ENCODE data around the gene ABCC12.
A peak's percentile ranks its signal among the peaks of the same experiment; 100 is the strongest.
"Not testable (repeated sequence)": the region's sequence is repeated elsewhere in the genome, so short reads cannot be mapped to it uniquely, and the experiment has no call there.

The ABCC12 gene

DNA sequence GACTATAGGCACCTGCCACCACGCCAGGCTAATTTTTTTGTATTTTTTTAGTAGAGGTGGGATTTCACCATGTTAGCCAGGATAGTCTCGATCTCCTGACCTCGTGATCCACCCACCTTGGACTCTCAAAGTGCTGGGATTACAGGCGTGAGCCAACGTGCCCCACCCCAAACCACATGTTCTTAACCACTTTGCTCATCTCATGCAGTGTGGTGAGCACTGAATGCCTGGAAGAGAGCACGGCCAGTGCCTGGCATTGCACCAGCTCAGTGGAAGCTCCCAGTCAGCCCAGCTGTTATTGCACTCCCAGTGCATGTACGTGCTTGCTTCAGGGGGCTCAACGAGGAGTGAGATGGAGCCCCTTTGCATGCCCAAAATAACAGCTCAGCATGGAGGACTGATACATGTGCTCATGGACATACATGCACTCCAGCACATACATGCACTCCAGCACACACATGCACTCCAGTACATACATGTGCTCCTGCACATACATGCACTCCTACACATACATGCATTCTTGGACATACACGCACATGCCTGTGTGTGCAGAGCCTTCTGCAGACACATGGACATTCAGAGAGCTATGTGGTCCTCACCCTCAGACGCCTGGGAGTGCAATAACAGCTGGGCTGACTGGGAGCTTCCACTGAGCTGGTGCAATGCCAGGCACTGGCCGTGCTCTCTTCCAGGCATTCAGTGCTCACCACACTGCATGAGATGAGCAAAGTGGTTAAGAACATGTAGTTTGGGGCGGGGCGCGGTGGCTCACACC is 26.1 kb upstream of the ABCC12 start:
- not testable (repeated sequence) for H3K27ac ChIP-seq (ENCODE audit: low read length, poor library complexity, severe bottlenecking); H3K4me1 ChIP-seq (ENCODE audit: control insufficient read depth, insufficient read depth, low read depth, low read length); H3K36me3 ChIP-seq (ENCODE audit: control insufficient read depth in 1 of 2, insufficient read depth in 2 of 2, low read depth in 1 of 2, low read length in 2 of 2); H3K9me3 ChIP-seq (ENCODE audit: control insufficient read depth, low read length); H3K79me1 ChIP-seq (replicated peaks; ENCODE audit: low read length, poor library complexity, severe bottlenecking); DNase-seq; H3K23ac ChIP-seq (ENCODE audit: low read length in 2 of 2); H3K9ac ChIP-seq (ENCODE audit: low read length); H2BK15ac ChIP-seq (ENCODE audit: low read depth, poor library complexity, severe bottlenecking); H2BK12ac ChIP-seq (ENCODE audit: low read length in 2 of 2); H2BK120ac ChIP-seq (ENCODE audit: low read depth, low read length); H3K14ac ChIP-seq (ENCODE audit: low read length in 2 of 2); H2BK5ac ChIP-seq (ENCODE audit: low read depth, low read length, poor library complexity, severe bottlenecking); H2AFZ ChIP-seq (ENCODE audit: low read depth, low read length); H3K18ac ChIP-seq (ENCODE audit: low read depth in 1 of 2, low read length in 2 of 2); H3K4me2 ChIP-seq (ENCODE audit: low read length, poor library complexity, severe bottlenecking); H3K4ac ChIP-seq (ENCODE audit: low read depth in 1 of 2, low read length in 2 of 2); H2AK5ac ChIP-seq (ENCODE audit: low read length, severe bottlenecking); H4K8ac ChIP-seq (ENCODE audit: low read length); H3K4me3 ChIP-seq (ENCODE audit: insufficient read depth in 1 of 2, low read depth in 1 of 2, low read length in 2 of 2)
- WGBS = 84% methylated on average over 11 of the region's 14 CpGs
- Histone ChIP-seq H3K27me3 (ENCODE audit: control insufficient read depth in 1 of 2, insufficient read depth in 1 of 2, low read length in 2 of 2) (peaks cover 13 to 39% of the 10 kb centered on the region in 2 experiments), H4K91ac (ENCODE audit: low read length) (peak overlapping the region; percentile 4)

- DNase-seq = no peak
These were observed 25.2 kb upstream of the ABCC12 start for GRCh38 chr16:48180868-48181480.

DNA sequence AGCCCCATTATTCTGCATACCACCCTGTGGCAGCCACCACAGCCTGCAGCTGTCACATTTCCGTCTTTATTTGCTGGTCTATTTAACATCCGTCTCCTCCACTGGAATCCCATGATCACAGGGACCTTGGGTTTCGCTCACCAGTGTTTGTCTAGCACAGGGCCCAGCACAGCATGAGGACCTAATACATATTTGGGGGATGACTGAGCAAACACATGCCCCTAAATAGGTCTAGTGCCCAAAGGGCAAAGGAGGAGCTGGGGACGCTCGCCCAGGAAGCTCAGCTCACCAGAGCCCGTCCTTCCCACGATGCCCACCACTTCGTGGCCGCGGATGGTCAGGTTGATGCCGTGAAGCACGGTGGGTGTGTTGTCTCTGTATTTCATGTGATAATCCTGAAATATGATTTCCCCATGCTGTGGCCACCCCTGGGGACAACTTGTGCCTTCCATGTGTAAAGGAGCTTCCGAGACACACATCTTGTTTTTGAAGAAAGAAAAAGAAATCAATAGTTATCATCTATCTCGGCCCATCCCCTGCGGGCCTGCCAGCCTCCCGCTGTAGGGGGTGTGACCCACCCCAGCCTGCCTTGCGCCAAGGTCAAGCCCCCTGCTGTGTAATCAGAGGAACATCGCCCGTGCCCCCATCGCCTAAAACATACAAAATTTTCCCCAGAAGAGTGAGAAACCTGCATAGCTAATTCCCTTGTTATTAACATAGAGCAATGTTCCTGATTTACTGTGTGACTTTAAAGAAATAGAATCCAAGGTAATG is 21.0 kb upstream of the ABCC12 start:
- H4K91ac ChIP-seq (ENCODE audit: low read length) = no peak overlapping the region
- no peak overlapping the region for H3K4me2 ChIP-seq (ENCODE audit: low read length, poor library complexity, severe bottlenecking)
- peaks cover 19 to 56% of the 10 kb centered on the region in 2 experiments for H3K27me3 ChIP-seq (ENCODE audit: control insufficient read depth in 1 of 2, insufficient read depth in 1 of 2, low read length in 2 of 2)
- no peak overlapping the region for H3K23ac ChIP-seq (ENCODE audit: low read length in 2 of 2)
- DNase-seq = no peak
- no peak overlapping the region for H2AK5ac ChIP-seq (ENCODE audit: low read length, severe bottlenecking)
- H3K18ac ChIP-seq (ENCODE audit: low read depth in 1 of 2, low read length in 2 of 2) = no peak overlapping the region
- no peak overlapping the region for H3K14ac ChIP-seq (ENCODE audit: low read length in 2 of 2)
- H3K4me3 ChIP-seq (ENCODE audit: insufficient read depth in 1 of 2, low read depth in 1 of 2, low read length in 2 of 2) = no peak overlapping the region
- H3K4me1 ChIP-seq (ENCODE audit: control insufficient read depth, insufficient read depth, low read depth, low read length) = no peaks in the 10 kb centered on the region
- no peak overlapping the region for H3K9ac ChIP-seq (ENCODE audit: low read length)
- H2BK15ac ChIP-seq (ENCODE audit: low read depth, poor library complexity, severe bottlenecking) = no peak overlapping the region
- H2BK12ac ChIP-seq (ENCODE audit: low read length in 2 of 2) = no peak overlapping the region
- no peak overlapping the region for H4K8ac ChIP-seq (ENCODE audit: low read length)
- H3K27ac ChIP-seq (ENCODE audit: low read length, poor library complexity, severe bottlenecking) = no peak overlapping the region
- H3K36me3 ChIP-seq (ENCODE audit: control insufficient read depth in 1 of 2, insufficient read depth in 2 of 2, low read depth in 1 of 2, low read length in 2 of 2) = no peaks in the 10 kb centered on the region
- no peak overlapping the region for H2BK5ac ChIP-seq (ENCODE audit: low read depth, low read length, poor library complexity, severe bottlenecking)
- no peak overlapping the region for H2AFZ ChIP-seq (ENCODE audit: low read depth, low read length)
- no peaks in the 10 kb centered on the region for H3K9me3 ChIP-seq (ENCODE audit: control insufficient read depth, low read length)
- 92% methylated on average over 17 of the region's 20 CpGs for WGBS
- no peak overlapping the region for H3K4ac ChIP-seq (ENCODE audit: low read depth in 1 of 2, low read length in 2 of 2)
- no peaks in the 10 kb centered on the region for H3K79me1 ChIP-seq (replicated peaks; ENCODE audit: low read length, poor library complexity, severe bottlenecking)
- no peak overlapping the region for H2BK120ac ChIP-seq (ENCODE audit: low read depth, low read length)

More at GRCh38 chr16:48180868-48181480, 25.2 kb upstream of the ABCC12 start:
- H3K4ac ChIP-seq (ENCODE audit: low read depth in 1 of 2, low read length in 2 of 2) = no peak overlapping the region
- H3K18ac ChIP-seq (ENCODE audit: low read depth in 1 of 2, low read length in 2 of 2) = no peak overlapping the region
- no peak overlapping the region for H3K4me2 ChIP-seq (ENCODE audit: low read length, poor library complexity, severe bottlenecking)
- H2AK5ac ChIP-seq (ENCODE audit: low read length, severe bottlenecking) = no peak overlapping the region
- H4K8ac ChIP-seq (ENCODE audit: low read length) = no peak overlapping the region
- H3K9ac ChIP-seq (ENCODE audit: low read length) = no peak overlapping the region
- no peak overlapping the region for H3K4me3 ChIP-seq (ENCODE audit: insufficient read depth in 1 of 2, low read depth in 1 of 2, low read length in 2 of 2)
- no peak overlapping the region for H2BK120ac ChIP-seq (ENCODE audit: low read depth, low read length)
- H2AFZ ChIP-seq (ENCODE audit: low read depth, low read length) = no peak overlapping the region
- H2BK12ac ChIP-seq (ENCODE audit: low read length in 2 of 2) = no peak overlapping the region
- H3K36me3 ChIP-seq (ENCODE audit: control insufficient read depth in 1 of 2, insufficient read depth in 2 of 2, low read depth in 1 of 2, low read length in 2 of 2) = no peaks in the 10 kb centered on the region
- no peak overlapping the region for H4K91ac ChIP-seq (ENCODE audit: low read length)
- H3K23ac ChIP-seq (ENCODE audit: low read length in 2 of 2) = no peak overlapping the region
- H3K27me3 ChIP-seq (ENCODE audit: control insufficient read depth in 1 of 2, insufficient read depth in 1 of 2, low read length in 2 of 2) = peaks cover 15 to 48% of the 10 kb centered on the region in 2 experiments
- no peak overlapping the region for H2BK15ac ChIP-seq (ENCODE audit: low read depth, poor library complexity, severe bottlenecking)
- no peaks in the 10 kb centered on the region for H3K79me1 ChIP-seq (replicated peaks; ENCODE audit: low read length, poor library complexity, severe bottlenecking)
- no peak overlapping the region for H2BK5ac ChIP-seq (ENCODE audit: low read depth, low read length, poor library complexity, severe bottlenecking)
- no peaks in the 10 kb centered on the region for H3K9me3 ChIP-seq (ENCODE audit: control insufficient read depth, low read length)
- no peak overlapping the region for H3K27ac ChIP-seq (ENCODE audit: low read length, poor library complexity, severe bottlenecking)
- no peak overlapping the region for H3K14ac ChIP-seq (ENCODE audit: low read length in 2 of 2)
- 91% methylated on average over 9 of the region's 9 CpGs for WGBS
- H3K4me1 ChIP-seq (ENCODE audit: control insufficient read depth, insufficient read depth, low read depth, low read length) = no peaks in the 10 kb centered on the region

GRCh38 chr16:48173889-48174288 is 18.1 kb upstream of the ABCC12 start:
- Histone ChIP-seq H3K4me2 (ENCODE audit: low read length, poor library complexity, severe bottlenecking) (no peak overlapping the region), H3K36me3 (ENCODE audit: control insufficient read depth in 1 of 2, insufficient read depth in 2 of 2, low read depth in 1 of 2, low read length in 2 of 2) (no peaks in the 10 kb centered on the region), H3K23ac (ENCODE audit: low read length in 2 of 2) (no peak overlapping the region), H4K8ac (ENCODE audit: low read length) (no peak overlapping the region), H2BK15ac (ENCODE audit: low read depth, poor library complexity, severe bottlenecking) (no peak overlapping the region), H3K4ac (ENCODE audit: low read depth in 1 of 2, low read length in 2 of 2) (no peak overlapping the region), H3K9ac (ENCODE audit: low read length) (no peak overlapping the region), H3K4me1 (ENCODE audit: control insufficient read depth, insufficient read depth, low read depth, low read length) (no peaks in the 10 kb centered on the region), H3K18ac (ENCODE audit: low read depth in 1 of 2, low read length in 2 of 2) (no peak overlapping the region), H3K4me3 (ENCODE audit: insufficient read depth in 1 of 2, low read depth in 1 of 2, low read length in 2 of 2) (no peak overlapping the region), H4K91ac (ENCODE audit: low read length) (no peak overlapping the region), H2AFZ (ENCODE audit: low read depth, low read length) (no peak overlapping the region), H3K9me3 (ENCODE audit: control insufficient read depth, low read length) (no peaks in the 10 kb centered on the region), H3K27me3 (ENCODE audit: control insufficient read depth in 1 of 2, insufficient read depth in 1 of 2, low read length in 2 of 2) (peaks cover 19 to 37% of the 10 kb centered on the region in 2 experiments), H2BK120ac (ENCODE audit: low read depth, low read length) (no peak overlapping the region), H3K79me1 (replicated peaks; ENCODE audit: low read length, poor library complexity, severe bottlenecking) (no peaks in the 10 kb centered on the region), H2BK12ac (ENCODE audit: low read length in 2 of 2) (no peak overlapping the region), H3K14ac (ENCODE audit: low read length in 2 of 2) (no peak overlapping the region), H3K27ac (ENCODE audit: low read length, poor library complexity, severe bottlenecking) (no peak overlapping the region), H2AK5ac (ENCODE audit: low read length, severe bottlenecking) (no peak overlapping the region), H2BK5ac (ENCODE audit: low read depth, low read length, poor library complexity, severe bottlenecking) (no peak overlapping the region)
- no peak for DNase-seq
- WGBS = 0% methylated on average over 1 of the region's 1 CpG

All from mesenchymal stem cell (in vitro differentiated cells and primary cell).